Lower lobe of right lung (tissue), 2 donors: ENCODE data around the gene RPP14. TPM values are rescaled to one million over a fixed set of nuclear protein-coding genes. Genes with fewer than 3 reads are reported as not detected.

ENCODE experiments used
- ATAC-seq, 2 donors: fragments of 200-7000 bp; cut with Tn5 transposase; one replicate each; pipeline ENCODE4 v1.9.1; 2020 to 2022; ENCODE audit warnings: mild to moderate bottlenecking in 2 of 2, moderate library complexity in 2 of 2
- DNase-seq: peaks from one replicate; pipeline ENCODE4 v3.0.0-alpha.2; 2020
- H3K27ac ChIP-seq: fragments of 200-600 bp; one replicate; pipeline ENCODE4 v1.8.0; 2022
- H3K27me3 ChIP-seq: fragments of 200-600 bp; one replicate; pipeline ENCODE4 v1.8.0; 2022; ENCODE audit warnings: low read depth
- H3K36me3 ChIP-seq: fragments of 200-600 bp; one replicate; pipeline ENCODE4 v1.8.0; 2022; ENCODE audit warnings: mild to moderate bottlenecking
- H3K4me1 ChIP-seq: fragments of 200-600 bp; one replicate; pipeline ENCODE4 v1.8.0; 2022
- H3K4me3 ChIP-seq: fragments of 200-600 bp; one replicate; pipeline ENCODE4 v1.8.0; 2022; ENCODE audit warnings: mild to moderate bottlenecking
- H3K9me3 ChIP-seq: fragments of 200-600 bp; one replicate; pipeline ENCODE4 v1.8.0; 2022
- intact Hi-C: fragments of 100-400 bp; cut with DNase I; formaldehyde crosslinking; loops from one replicate; pipeline ENCODE4 v1.11.0; 2022
- total RNA-seq: library from RNA; stranded (reverse); fragmentation: NEBNext Ultra II Directional; extraction: Animal tissue kit (Norgen Biotek cat#: 25700); gene quantifications from one replicate; pipeline ENCODE4 v1.2.1, GENCODE V29; 2021
- TF ChIP-seq, protein P1 (sequence below): fragments of 200-600 bp; IDR thresholded peaks from one replicate; pipeline ENCODE4 v1.8.0; 2022; ENCODE audit warnings: antibody characterized with exemption, mild to moderate bottlenecking
- donor health status: DM: no; HTN: yes; CAD: no; lungs with severe emphysema.

RPP14 gene
- total RNA-seq, 1 donor from 2014 or later: 11.4 TPM

DNA sequence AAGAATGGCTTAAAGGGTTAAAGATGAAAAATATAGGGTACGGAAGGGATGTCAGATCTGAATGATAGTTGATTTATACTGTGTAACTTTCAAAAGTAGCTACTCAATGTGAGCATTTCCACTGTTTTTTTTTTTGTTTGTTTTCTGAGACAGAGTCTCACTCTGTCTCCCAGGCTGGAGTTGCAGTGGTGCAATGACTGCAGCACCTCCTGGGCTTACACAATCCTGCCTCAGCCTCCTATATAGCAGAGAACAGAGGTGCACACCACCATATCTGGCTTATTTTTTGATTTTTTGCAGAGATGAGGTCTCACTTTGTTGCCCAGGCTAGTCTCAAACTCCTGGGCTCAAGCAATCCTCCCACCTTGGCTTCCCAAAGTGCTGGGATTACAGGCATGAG lies 16.7 kb downstream of the RPP14 start:
- Histone ChIP-seq H3K4me1 (peaks cover 11% of the 10 kb centered on the region), H3K36me3 (peaks cover 25% of the 10 kb centered on the region), H3K27ac (no peak overlapping the region), H3K9me3 (no peaks in the 10 kb centered on the region), H3K4me3 (no peak overlapping the region), H3K27me3 (no peaks in the 10 kb centered on the region)
- TF ChIP-seq, protein P1, sequence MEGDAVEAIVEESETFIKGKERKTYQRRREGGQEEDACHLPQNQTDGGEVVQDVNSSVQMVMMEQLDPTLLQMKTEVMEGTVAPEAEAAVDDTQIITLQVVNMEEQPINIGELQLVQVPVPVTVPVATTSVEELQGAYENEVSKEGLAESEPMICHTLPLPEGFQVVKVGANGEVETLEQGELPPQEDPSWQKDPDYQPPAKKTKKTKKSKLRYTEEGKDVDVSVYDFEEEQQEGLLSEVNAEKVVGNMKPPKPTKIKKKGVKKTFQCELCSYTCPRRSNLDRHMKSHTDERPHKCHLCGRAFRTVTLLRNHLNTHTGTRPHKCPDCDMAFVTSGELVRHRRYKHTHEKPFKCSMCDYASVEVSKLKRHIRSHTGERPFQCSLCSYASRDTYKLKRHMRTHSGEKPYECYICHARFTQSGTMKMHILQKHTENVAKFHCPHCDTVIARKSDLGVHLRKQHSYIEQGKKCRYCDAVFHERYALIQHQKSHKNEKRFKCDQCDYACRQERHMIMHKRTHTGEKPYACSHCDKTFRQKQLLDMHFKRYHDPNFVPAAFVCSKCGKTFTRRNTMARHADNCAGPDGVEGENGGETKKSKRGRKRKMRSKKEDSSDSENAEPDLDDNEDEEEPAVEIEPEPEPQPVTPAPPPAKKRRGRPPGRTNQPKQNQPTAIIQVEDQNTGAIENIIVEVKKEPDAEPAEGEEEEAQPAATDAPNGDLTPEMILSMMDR: no peak
- DNase-seq (no peak), ATAC-seq (no peak)
- intact Hi-C loops: loop anchor here (10.0 kb wide), 1 partner anchor 92 kb away; no protein-coding TSS in a partner anchor

DNA sequence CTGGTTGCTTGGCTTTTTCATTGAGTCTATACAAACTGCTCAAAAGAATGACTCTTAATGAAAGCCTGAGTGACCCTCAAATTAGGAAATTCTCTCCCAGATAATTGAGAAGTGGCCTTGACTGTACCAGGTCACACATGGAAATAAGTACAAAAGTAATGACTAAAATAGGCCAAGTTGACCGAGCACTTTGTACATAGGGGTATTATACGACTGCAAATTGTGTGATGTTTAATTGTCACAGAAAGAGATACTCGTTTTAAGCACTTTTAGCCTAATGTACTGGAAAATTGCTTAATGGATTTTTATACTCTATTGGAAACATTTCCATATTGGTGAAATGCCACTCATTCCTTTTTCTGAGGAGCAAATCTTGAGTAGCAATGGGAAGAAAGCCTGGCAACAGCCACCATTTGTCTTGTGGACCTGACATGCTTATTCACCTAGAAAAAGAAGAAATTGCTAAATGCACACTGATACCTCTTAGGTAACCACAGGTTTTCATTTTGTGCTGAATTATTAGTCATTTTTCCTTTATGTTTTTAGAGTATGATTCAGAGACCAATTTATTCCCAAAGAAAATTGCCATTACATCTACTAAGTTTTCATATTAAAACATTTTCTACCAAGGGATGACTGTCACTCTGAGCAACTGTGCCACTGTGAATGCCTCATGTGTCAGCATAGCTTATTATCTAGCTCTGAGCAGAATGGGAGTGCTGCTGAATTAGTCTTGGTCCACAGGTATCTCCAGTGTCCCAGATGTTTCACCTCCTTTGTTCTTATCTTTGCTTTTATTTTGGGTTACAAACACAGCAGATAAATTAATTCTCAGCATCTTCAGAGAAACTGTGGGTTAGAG lies 17.7 kb downstream of the RPP14 start:
- DNase-seq: no peak
- TF ChIP-seq, protein P1: no peak
- Histone ChIP-seq H3K9me3 (no peaks in the 10 kb centered on the region), H3K4me3 (no peak overlapping the region), H3K27ac (no peak overlapping the region), H3K36me3 (peaks cover 15% of the 10 kb centered on the region), H3K4me1 (peaks cover 11% of the 10 kb centered on the region), H3K27me3 (no peaks in the 10 kb centered on the region)
- no peak for ATAC-seq
- intact Hi-C loops: loop anchor here (10.0 kb wide), 1 partner anchor 91 kb away; no protein-coding TSS in a partner anchor

DNA sequence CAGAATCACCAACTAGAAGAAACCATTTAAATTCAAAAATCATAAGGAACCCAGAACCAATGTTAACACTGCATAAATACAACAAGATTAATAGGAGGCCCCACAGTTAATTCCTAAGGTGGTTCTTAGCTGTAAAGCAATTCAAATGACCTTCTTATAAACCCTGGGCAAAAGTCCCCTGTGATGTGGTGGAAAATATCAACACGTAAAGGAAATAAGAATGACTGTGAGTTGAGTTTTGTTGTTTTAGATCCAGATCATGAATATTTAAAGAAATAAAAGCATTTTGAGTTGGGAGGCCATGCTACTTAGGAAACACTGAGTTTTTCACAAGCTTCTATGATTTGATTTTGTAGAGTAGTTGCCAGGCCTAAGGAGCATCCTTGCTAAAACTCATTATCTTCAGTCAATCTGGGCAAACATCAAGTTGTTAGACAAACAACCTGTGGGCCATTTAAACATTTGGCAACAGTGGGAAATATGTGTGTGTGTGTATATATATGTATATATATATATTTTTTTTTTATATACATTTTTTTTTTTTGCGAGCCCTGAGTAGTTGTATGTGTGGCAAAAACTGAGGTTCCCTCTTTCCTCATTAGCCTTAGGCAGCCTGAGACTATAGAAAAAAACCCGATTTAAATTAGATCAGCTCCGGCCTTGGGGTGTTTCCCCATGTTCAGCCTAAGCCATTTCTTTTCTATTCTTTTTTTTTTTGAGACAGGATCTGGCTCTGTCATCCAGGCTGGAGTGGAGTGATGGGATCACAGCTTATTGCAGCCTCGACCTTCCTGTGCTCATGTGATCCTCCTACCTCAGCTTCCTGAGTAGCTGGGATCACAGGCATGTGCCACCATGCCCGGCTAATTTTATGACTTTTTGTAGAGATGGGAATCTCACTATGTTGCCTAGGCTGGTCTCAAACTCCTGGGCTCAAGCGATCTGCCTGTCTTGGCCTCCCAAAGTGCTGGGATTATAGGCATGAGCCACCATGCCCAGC lies 18.6 kb downstream of the RPP14 start:
- TF ChIP-seq, protein P1: no peak
- Histone ChIP-seq H3K27ac (peak overlapping the region; percentile 50), H3K4me3 (no peak overlapping the region), H3K36me3 (peaks cover 7% of the 10 kb centered on the region), H3K9me3 (no peaks in the 10 kb centered on the region), H3K4me1 (peaks cover 11% of the 10 kb centered on the region), H3K27me3 (no peaks in the 10 kb centered on the region)
- ATAC-seq (no peak), DNase-seq (no peak)
- intact Hi-C loops: loop anchor here (10.0 kb wide), 1 partner anchor 90 kb away; no protein-coding TSS in a partner anchor

DNA sequence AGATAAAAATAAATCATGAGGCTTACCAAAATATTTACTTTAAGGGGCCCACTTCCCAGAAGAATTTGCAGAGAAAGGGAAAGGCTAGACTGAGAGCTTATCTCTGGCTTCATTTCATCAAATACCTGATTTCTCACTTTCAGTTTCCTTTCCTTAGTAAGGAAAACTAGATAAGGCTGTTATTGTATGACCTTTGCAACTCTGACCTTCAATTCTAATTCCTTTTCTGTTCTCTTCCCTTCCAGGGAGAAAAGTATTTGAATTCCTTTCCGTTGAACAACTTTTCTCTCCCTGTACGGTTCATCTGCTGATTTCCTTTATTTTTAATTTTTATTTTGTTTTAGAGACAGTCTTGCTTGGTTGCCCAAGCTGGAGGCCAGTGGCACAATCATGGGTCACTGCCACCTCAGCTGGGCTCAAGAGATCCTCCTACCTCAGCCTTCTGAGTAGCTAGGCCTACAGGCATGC lies 19.5 kb downstream of the RPP14 start:
- intact Hi-C loops: loop anchor here (10.0 kb wide), 1 partner anchor 89 kb away; no protein-coding TSS in a partner anchor
- peak overlapping the region; percentile 50 for H3K27ac ChIP-seq
- H3K36me3 ChIP-seq: no peaks in the 10 kb centered on the region
- TF ChIP-seq, protein P1: no peak
- no peaks in the 10 kb centered on the region for H3K9me3 ChIP-seq
- H3K4me3 ChIP-seq: no peak overlapping the region
- no peak for DNase-seq
- peaks cover 11% of the 10 kb centered on the region for H3K4me1 ChIP-seq
- H3K27me3 ChIP-seq: no peaks in the 10 kb centered on the region
- ATAC-seq: no peak

DNA sequence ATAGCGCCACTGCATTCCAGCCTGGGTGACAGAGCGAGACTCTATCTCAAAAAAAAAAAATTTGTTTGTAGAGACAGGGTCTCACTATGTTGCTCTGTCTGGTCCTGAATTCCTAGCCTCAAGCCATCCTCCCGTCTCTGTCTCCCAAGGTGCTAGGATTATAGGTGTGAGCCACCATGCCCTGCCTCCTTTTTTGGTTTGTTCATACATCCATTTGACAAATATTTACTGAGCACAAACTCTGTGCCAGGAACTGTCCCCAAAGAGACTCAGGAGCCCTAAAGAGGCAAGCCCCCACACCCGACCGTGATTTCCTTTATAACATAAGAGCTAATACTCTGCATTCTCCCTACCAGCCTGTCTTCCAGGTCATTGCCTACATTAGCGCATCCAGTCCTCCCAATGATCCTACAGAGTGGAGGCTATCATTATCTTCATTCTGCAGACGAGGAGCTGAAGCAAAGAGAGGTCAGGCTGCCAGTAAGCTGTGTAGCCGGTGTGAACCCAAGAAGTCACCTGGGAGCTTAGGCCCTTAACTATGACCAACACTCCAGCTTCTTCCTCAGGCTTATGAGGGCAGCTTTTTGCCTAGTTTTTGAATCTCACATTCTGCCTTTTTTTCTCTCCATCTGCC lies 20.3 kb downstream of the RPP14 start:
- Histone ChIP-seq H3K36me3 (no peaks in the 10 kb centered on the region), H3K4me1 (peaks cover 11% of the 10 kb centered on the region), H3K4me3 (no peak overlapping the region), H3K27ac (no peak overlapping the region), H3K9me3 (no peaks in the 10 kb centered on the region), H3K27me3 (no peaks in the 10 kb centered on the region)
- TF ChIP-seq, protein P1: no peak
- ATAC-seq (no peak), DNase-seq (no peak)
- intact Hi-C loops: loop anchor here (10.0 kb wide), 1 partner anchor 88 kb away; no protein-coding TSS in a partner anchor
